Measurements from ENCODE around the gene SCAMP2. TPM values are rescaled to one million over a fixed set of nuclear protein-coding genes. Genes with fewer than 3 reads are reported as not detected.

SCAMP2 gene
- total and polyA plus RNA-seq, 2 of the 13 experiments (the other 11 are each of a cell fraction or from before 2014, with no cell fraction given), result 34.8 to 121 TPM

DNA sequence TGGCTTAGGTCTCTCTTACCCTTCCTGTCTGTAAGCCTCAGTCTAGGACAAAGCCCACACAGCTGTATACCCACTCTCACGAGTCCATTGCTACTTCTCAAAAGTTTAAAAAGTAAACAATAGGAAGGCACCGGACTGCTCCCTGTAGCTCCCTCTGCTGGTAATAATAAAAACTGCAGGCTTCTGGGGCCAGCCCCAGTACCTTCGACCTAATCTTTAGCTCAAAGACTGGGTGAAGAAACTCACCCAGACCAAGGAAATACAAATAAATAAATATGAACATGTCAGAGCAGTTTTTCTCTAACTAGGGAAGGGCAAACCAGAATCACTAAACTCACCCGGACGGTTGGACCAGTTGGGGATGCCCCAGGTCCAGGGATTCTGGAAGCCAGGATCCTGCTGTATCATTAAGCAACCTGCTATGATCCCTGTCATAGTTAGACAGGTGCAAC, 28.5 kb upstream of the SCAMP2 start:
- Histone ChIP-seq H3K4me3 (replicated peaks in 1 of 3; ENCODE audit: insufficient read depth in 1 of 3, low read depth in 2 of 3, low read length in 3 of 3) (no peak overlapping the region), H3K79me2 (ENCODE audit: insufficient read depth, low read length) (peaks cover 16% of the 10 kb centered on the region), H3K4me2 (ENCODE audit: low read depth, low read length) (no peak overlapping the region), H3K4me1 (ENCODE audit: insufficient read depth, low read length) (peaks cover 23% of the 10 kb centered on the region), H3K27me3 (ENCODE audit: control insufficient read depth in 1 of 2, insufficient read depth in 2 of 2, low read length in 2 of 2) (no peaks in the 10 kb centered on the region; a peak in 1 of 5 replicates), H2AFZ (ENCODE audit: low read length) (no peak overlapping the region), H3K9me3 (ENCODE audit: low read length) (no peaks in the 10 kb centered on the region), H3K9ac (ENCODE audit: insufficient read depth, low read depth, low read length) (no peak overlapping the region), H3K27ac (ENCODE audit: extremely low read length, insufficient read depth, low read length) (no peak overlapping the region), H4K20me1 (ENCODE audit: insufficient read depth, low read length) (no peaks in the 10 kb centered on the region), H3K36me3 (replicated peaks in 1 of 2; ENCODE audit: control insufficient read depth in 1 of 2, insufficient read depth in 2 of 2, low read length in 2 of 2) (peaks cover 21 to 52% of the 10 kb centered on the region in 2 experiments)
- intact Hi-C loops (cut with micrococcal nuclease; ENCODE audit: unreplicated experiment), result no loop called here
- 27% methylated on average over 5 of the region's 5 CpGs for WGBS (ENCODE audit: low lambda C conversion rate)
- no TSS peak for BruUV-seq (replicated peaks)
- no peak for FAIRE-seq
- peak; percentile 42 for ATAC-seq
- ChIA-PET CTCF (ENCODE audit: low intra/inter-chr PET ratio, low total read pairs) (interaction anchor here (1.1 to 1.5 kb wide), 3 partner anchors 49 to 87 kb away, joined by 3 to 6 read pairs (median 3); partner anchors contain the start of gene ULK3), POLR2A (interaction anchor here (0.9 to 3.6 kb wide), 12 partner anchors 8 to 130 kb away, joined by 3 to 23 read pairs (median 4); partner anchors contain the start of genes COX5A and MPI)
- in situ Hi-C loops (cut with HindIII; ENCODE audit: extremely low pct_ligation_motif_present, low pct_unique_long_range_greater_than_20kb), result no loop called here
- peak; percentile 49 for DNase-seq (ENCODE audit: low spot score)
- TF ChIP-seq, protein P1, sequence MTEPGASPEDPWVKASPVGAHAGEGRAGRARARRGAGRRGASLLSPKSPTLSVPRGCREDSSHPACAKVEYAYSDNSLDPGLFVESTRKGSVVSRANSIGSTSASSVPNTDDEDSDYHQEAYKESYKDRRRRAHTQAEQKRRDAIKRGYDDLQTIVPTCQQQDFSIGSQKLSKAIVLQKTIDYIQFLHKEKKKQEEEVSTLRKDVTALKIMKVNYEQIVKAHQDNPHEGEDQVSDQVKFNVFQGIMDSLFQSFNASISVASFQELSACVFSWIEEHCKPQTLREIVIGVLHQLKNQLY (CRISPR knock-in tag; IDR thresholded peaks at IDR 0.05), result no peak
- TF ChIP-seq POLR2A (IDR thresholded peaks at IDR 0.05; ENCODE audit: insufficient read depth in 1 of 2, low read depth in 2 of 2, low read length in 2 of 2) (0 out of 4 replicates have a peak, but pooled peaks have one; percentile 5 to 32), RAD21 (CRISPR knock-in tag; IDR thresholded peaks at IDR 0.05) (peak; percentile 32; the same call in 1 of the 2 replicates), GATAD2A (CRISPR knock-in tag; IDR thresholded peaks at IDR 0.05) (peak; percentile 38; the same call in 1 of the 2 replicates), STAG1 (CRISPR knock-in tag; IDR thresholded peaks at IDR 0.05) (peak; percentile 41), PPARG (CRISPR knock-in tag; conservative IDR thresholded peaks at IDR 0.05) (peak; percentile 38; the same call in 1 of the 2 replicates), ELF1 (CRISPR knock-in tag; IDR thresholded peaks at IDR 0.05) (peak; percentile 11; the same call in 1 of the 2 replicates), ZNF879 (CRISPR knock-in tag; IDR thresholded peaks at IDR 0.05) (no peak), ZNF124 (CRISPR knock-in tag; IDR thresholded peaks at IDR 0.05) (peak; percentile 43; the same call in 1 of the 2 replicates), FOXA1 (IDR thresholded peaks at IDR 0.05) (no peak), FOXA1 (CRISPR knock-in tag; IDR thresholded peaks at IDR 0.05) (0 out of 2 replicates have a peak, but pooled peaks have one; percentile 9), ZBTB42 (CRISPR knock-in tag; IDR thresholded peaks at IDR 0.05) (no peak), MEIS2 (CRISPR knock-in tag; IDR thresholded peaks at IDR 0.05) (no peak), ZFP36L1 (CRISPR knock-in tag; IDR thresholded peaks at IDR 0.05) (no peak), FOXA3 (CRISPR knock-in tag; IDR thresholded peaks at IDR 0.05) (peak; percentile 27; the same call in 1 of the 2 replicates)
- TF ChIP-seq, protein P2, sequence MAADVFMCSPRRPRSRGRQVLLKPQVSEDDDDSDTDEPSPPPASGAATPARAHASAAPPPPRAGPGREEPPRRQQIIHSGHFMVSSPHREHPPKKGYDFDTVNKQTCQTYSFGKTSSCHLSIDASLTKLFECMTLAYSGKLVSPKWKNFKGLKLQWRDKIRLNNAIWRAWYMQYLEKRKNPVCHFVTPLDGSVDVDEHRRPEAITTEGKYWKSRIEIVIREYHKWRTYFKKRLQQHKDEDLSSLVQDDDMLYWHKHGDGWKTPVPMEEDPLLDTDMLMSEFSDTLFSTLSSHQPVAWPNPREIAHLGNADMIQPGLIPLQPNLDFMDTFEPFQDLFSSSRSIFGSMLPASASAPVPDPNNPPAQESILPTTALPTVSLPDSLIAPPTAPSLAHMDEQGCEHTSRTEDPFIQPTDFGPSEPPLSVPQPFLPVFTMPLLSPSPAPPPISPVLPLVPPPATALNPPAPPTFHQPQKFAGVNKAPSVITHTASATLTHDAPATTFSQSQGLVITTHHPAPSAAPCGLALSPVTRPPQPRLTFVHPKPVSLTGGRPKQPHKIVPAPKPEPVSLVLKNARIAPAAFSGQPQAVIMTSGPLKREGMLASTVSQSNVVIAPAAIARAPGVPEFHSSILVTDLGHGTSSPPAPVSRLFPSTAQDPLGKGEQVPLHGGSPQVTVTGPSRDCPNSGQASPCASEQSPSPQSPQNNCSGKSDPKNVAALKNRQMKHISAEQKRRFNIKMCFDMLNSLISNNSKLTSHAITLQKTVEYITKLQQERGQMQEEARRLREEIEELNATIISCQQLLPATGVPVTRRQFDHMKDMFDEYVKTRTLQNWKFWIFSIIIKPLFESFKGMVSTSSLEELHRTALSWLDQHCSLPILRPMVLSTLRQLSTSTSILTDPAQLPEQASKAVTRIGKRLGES (CRISPR knock-in tag; IDR thresholded peaks at IDR 0.05; ENCODE audit: borderline replicate concordance), result no peak
- TF ChIP-seq, protein P3, sequence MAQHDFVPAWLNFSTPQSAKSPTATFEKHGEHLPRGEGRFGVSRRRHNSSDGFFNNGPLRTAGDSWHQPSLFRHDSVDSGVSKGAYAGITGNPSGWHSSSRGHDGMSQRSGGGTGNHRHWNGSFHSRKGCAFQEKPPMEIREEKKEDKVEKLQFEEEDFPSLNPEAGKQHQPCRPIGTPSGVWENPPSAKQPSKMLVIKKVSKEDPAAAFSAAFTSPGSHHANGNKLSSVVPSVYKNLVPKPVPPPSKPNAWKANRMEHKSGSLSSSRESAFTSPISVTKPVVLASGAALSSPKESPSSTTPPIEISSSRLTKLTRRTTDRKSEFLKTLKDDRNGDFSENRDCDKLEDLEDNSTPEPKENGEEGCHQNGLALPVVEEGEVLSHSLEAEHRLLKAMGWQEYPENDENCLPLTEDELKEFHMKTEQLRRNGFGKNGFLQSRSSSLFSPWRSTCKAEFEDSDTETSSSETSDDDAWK (CRISPR knock-in tag; IDR thresholded peaks at IDR 0.05), result no peak

All from HepG2 (cell line).